ENCODE data around the gene IKZF3.
"Not testable (repeated sequence)": the region's sequence is repeated elsewhere in the genome, so short reads cannot be mapped to it uniquely, and the experiment has no call there.

IKZF3 gene

GRCh38 chr17:39903158-39903884 lies 39.2 kb upstream of the IKZF3 start:
- no peaks in the 10 kb centered on the region for H3F3A ChIP-seq (ENCODE audit: low read depth)
- H3K9ac ChIP-seq (ENCODE audit: low read depth, low read length, poor library complexity, severe bottlenecking) = no peak overlapping the region
- H3K4me1 ChIP-seq (ENCODE audit: insufficient read depth, low read length, poor library complexity, severe bottlenecking) = peaks cover 8% of the 10 kb centered on the region
- H4K20me1 ChIP-seq (ENCODE audit: insufficient read depth, low read length, poor library complexity, severe bottlenecking) = no peaks in the 10 kb centered on the region
- TF ChIP-seq CTCF (conservative IDR thresholded peaks at IDR 0.05; ENCODE audit: low read length) (no peak), EZH2phosphoT487 (IDR thresholded peaks at IDR 0.05; ENCODE audit: borderline replicate concordance) (no peak)
- H2AFZ ChIP-seq (ENCODE audit: low read length) = no peak overlapping the region
- no peaks in the 10 kb centered on the region for H3K27me3 ChIP-seq (ENCODE audit: insufficient read depth, low read length, poor library complexity, severe bottlenecking)
- no peaks in the 10 kb centered on the region for H3K9me3 ChIP-seq (ENCODE audit: insufficient read depth, low read depth, low read length)
- peak overlapping the region; percentile 32 for H3K4me2 ChIP-seq (ENCODE audit: low read depth, low read length, poor library complexity, severe bottlenecking)
- no peaks in the 10 kb centered on the region for H3K36me3 ChIP-seq (ENCODE audit: insufficient read depth, low read length)
- no peaks in the 10 kb centered on the region for H3K79me2 ChIP-seq (ENCODE audit: insufficient read depth, low read length)
- H3K9me2 ChIP-seq (replicated peaks; ENCODE audit: low read depth, low read length) = no peaks in the 10 kb centered on the region
- H3K4me3 ChIP-seq (ENCODE audit: low read length, poor library complexity, severe bottlenecking) = peak overlapping the region; percentile 19

GRCh38 chr17:39902027-39902426 lies 37.9 kb upstream of the IKZF3 start:
- not testable (repeated sequence) for H4K20me1 ChIP-seq (ENCODE audit: insufficient read depth, low read length, poor library complexity, severe bottlenecking); H3K9ac ChIP-seq (ENCODE audit: low read depth, low read length, poor library complexity, severe bottlenecking); H3F3A ChIP-seq (ENCODE audit: low read depth)

GRCh38 chr17:39899215-39899614 lies 35.1 kb upstream of the IKZF3 start:
- Histone ChIP-seq H2AFZ (ENCODE audit: low read length) (no peak overlapping the region), H3K36me3 (ENCODE audit: insufficient read depth, low read length) (no peaks in the 10 kb centered on the region), H3K4me1 (ENCODE audit: insufficient read depth, low read length, poor library complexity, severe bottlenecking) (peaks cover 8% of the 10 kb centered on the region), H3K4me3 (ENCODE audit: low read length, poor library complexity, severe bottlenecking) (no peak overlapping the region), H3K9ac (ENCODE audit: low read depth, low read length, poor library complexity, severe bottlenecking) (no peak overlapping the region), H3K9me2 (replicated peaks; ENCODE audit: low read depth, low read length) (no peaks in the 10 kb centered on the region), H3K79me2 (ENCODE audit: insufficient read depth, low read length) (no peaks in the 10 kb centered on the region), H3K4me2 (ENCODE audit: low read depth, low read length, poor library complexity, severe bottlenecking) (no peak overlapping the region), H3K27me3 (ENCODE audit: insufficient read depth, low read length, poor library complexity, severe bottlenecking) (no peaks in the 10 kb centered on the region), H3F3A (ENCODE audit: low read depth) (no peaks in the 10 kb centered on the region), H4K20me1 (ENCODE audit: insufficient read depth, low read length, poor library complexity, severe bottlenecking) (no peaks in the 10 kb centered on the region), H3K9me3 (ENCODE audit: insufficient read depth, low read depth, low read length) (no peaks in the 10 kb centered on the region)
- TF ChIP-seq EZH2phosphoT487 (IDR thresholded peaks at IDR 0.05; ENCODE audit: borderline replicate concordance) (no peak), CTCF (conservative IDR thresholded peaks at IDR 0.05; ENCODE audit: low read length) (no peak)

More at GRCh38 chr17:39902027-39902426, 37.9 kb upstream of the IKZF3 start:
- not testable (repeated sequence) for H3K9me3 ChIP-seq (ENCODE audit: insufficient read depth, low read depth, low read length); H3K4me1 ChIP-seq (ENCODE audit: insufficient read depth, low read length, poor library complexity, severe bottlenecking); H3K79me2 ChIP-seq (ENCODE audit: insufficient read depth, low read length); H3K4me2 ChIP-seq (ENCODE audit: low read depth, low read length, poor library complexity, severe bottlenecking); H3K4me3 ChIP-seq (ENCODE audit: low read length, poor library complexity, severe bottlenecking); H2AFZ ChIP-seq (ENCODE audit: low read length); H3K9me2 ChIP-seq (replicated peaks; ENCODE audit: low read depth, low read length); H3K36me3 ChIP-seq (ENCODE audit: insufficient read depth, low read length); H3K27me3 ChIP-seq (ENCODE audit: insufficient read depth, low read length, poor library complexity, severe bottlenecking)

- Histone ChIP-seq H3K9ac (ENCODE audit: low read depth, low read length, poor library complexity, severe bottlenecking) (no peak overlapping the region), H3F3A (ENCODE audit: low read depth) (no peaks in the 10 kb centered on the region), H3K4me3 (ENCODE audit: low read length, poor library complexity, severe bottlenecking) (no peak overlapping the region), H3K4me1 (ENCODE audit: insufficient read depth, low read length, poor library complexity, severe bottlenecking) (no peaks in the 10 kb centered on the region), H3K4me2 (ENCODE audit: low read depth, low read length, poor library complexity, severe bottlenecking) (no peak overlapping the region), H3K36me3 (ENCODE audit: insufficient read depth, low read length) (no peaks in the 10 kb centered on the region), H4K20me1 (ENCODE audit: insufficient read depth, low read length, poor library complexity, severe bottlenecking) (no peaks in the 10 kb centered on the region), H3K79me2 (ENCODE audit: insufficient read depth, low read length) (no peaks in the 10 kb centered on the region), H2AFZ (ENCODE audit: low read length) (no peak overlapping the region), H3K9me2 (replicated peaks; ENCODE audit: low read depth, low read length) (no peaks in the 10 kb centered on the region), H3K9me3 (ENCODE audit: insufficient read depth, low read depth, low read length) (no peaks in the 10 kb centered on the region), H3K27me3 (ENCODE audit: insufficient read depth, low read length, poor library complexity, severe bottlenecking) (no peaks in the 10 kb centered on the region)
- TF ChIP-seq CTCF (conservative IDR thresholded peaks at IDR 0.05; ENCODE audit: low read length) = no peak
- no peak for TF ChIP-seq EZH2phosphoT487 (IDR thresholded peaks at IDR 0.05; ENCODE audit: borderline replicate concordance)
Observed at GRCh38 chr17:39898088-39898487, 34.0 kb upstream of the IKZF3 start.

Data from Loucy (cell line).